ENCODE measurements around the gene SLIT1.

SLIT1 gene

GRCh38 chr10:97019213-97019844 lies 166.4 kb downstream of the SLIT1 start:
- H3K9me3 ChIP-seq (ENCODE audit: low read length), result no peaks in the 10 kb centered on the region
- no peak overlapping the region for H3K4me2 ChIP-seq (ENCODE audit: low read length)
- no peaks in the 10 kb centered on the region for H3K79me2 ChIP-seq (ENCODE audit: insufficient read depth, low read length)
- no peak for TF ChIP-seq CTCF (IDR thresholded peaks at IDR 0.05; ENCODE audit: low read length)
- no peak for TF ChIP-seq EZH2 (IDR thresholded peaks at IDR 0.05; ENCODE audit: borderline replicate concordance, low read length)
- H3K9ac ChIP-seq (ENCODE audit: low read length), result no peak overlapping the region
- no peak overlapping the region for H3K4me3 ChIP-seq (ENCODE audit: low read depth, low read length, poor library complexity, severe bottlenecking)
- H3K27ac ChIP-seq (ENCODE audit: low read depth, low read length, poor library complexity, severe bottlenecking), result no peak overlapping the region
- no peaks in the 10 kb centered on the region for H3K9me2 ChIP-seq (ENCODE audit: low read depth, low read length)
- H3K36me3 ChIP-seq (ENCODE audit: insufficient read depth, low read length), result no peaks in the 10 kb centered on the region
- H4K20me1 ChIP-seq (ENCODE audit: insufficient read depth, low read length), result no peaks in the 10 kb centered on the region
- H3F3A ChIP-seq (ENCODE audit: insufficient read depth, low read length), result no peaks in the 10 kb centered on the region
- peaks cover 30% of the 10 kb centered on the region for H3K4me1 ChIP-seq (ENCODE audit: insufficient read depth, low read length, severe bottlenecking)
- no peak overlapping the region for H2AFZ ChIP-seq (ENCODE audit: low read length)
- H3K27me3 ChIP-seq (ENCODE audit: insufficient read depth, low read length), result no peaks in the 10 kb centered on the region

- H3K9me2 ChIP-seq (ENCODE audit: low read depth, low read length), result no peaks in the 10 kb centered on the region
- no peak overlapping the region for H3K4me3 ChIP-seq (ENCODE audit: low read depth, low read length, poor library complexity, severe bottlenecking)
- H3K79me2 ChIP-seq (ENCODE audit: insufficient read depth, low read length), result no peaks in the 10 kb centered on the region
- no peak overlapping the region for H3K27ac ChIP-seq (ENCODE audit: low read depth, low read length, poor library complexity, severe bottlenecking)
- no peak overlapping the region for H3K4me2 ChIP-seq (ENCODE audit: low read length)
- no peak overlapping the region for H3K9ac ChIP-seq (ENCODE audit: low read length)
- no peaks in the 10 kb centered on the region for H3F3A ChIP-seq (ENCODE audit: insufficient read depth, low read length)
- H3K9me3 ChIP-seq (ENCODE audit: low read length), result no peaks in the 10 kb centered on the region
- H3K27me3 ChIP-seq (ENCODE audit: insufficient read depth, low read length), result no peaks in the 10 kb centered on the region
- H2AFZ ChIP-seq (ENCODE audit: low read length), result no peak overlapping the region
- no peaks in the 10 kb centered on the region for H4K20me1 ChIP-seq (ENCODE audit: insufficient read depth, low read length)
- TF ChIP-seq EZH2 (IDR thresholded peaks at IDR 0.05; ENCODE audit: borderline replicate concordance, low read length) (no peak), CTCF (IDR thresholded peaks at IDR 0.05; ENCODE audit: low read length) (no peak)
- H3K36me3 ChIP-seq (ENCODE audit: insufficient read depth, low read length), result no peaks in the 10 kb centered on the region
- peaks cover 23% of the 10 kb centered on the region for H3K4me1 ChIP-seq (ENCODE audit: insufficient read depth, low read length, severe bottlenecking)
Observed at GRCh38 chr10:97018251-97019212, 167.2 kb downstream of the SLIT1 start.

GRCh38 chr10:97017474-97017903 lies 168.3 kb downstream of the SLIT1 start:
- H3K9me3 ChIP-seq (ENCODE audit: low read length), result no peaks in the 10 kb centered on the region
- H3K9me2 ChIP-seq (ENCODE audit: low read depth, low read length), result no peaks in the 10 kb centered on the region
- H3K27me3 ChIP-seq (ENCODE audit: insufficient read depth, low read length), result no peaks in the 10 kb centered on the region
- H3K36me3 ChIP-seq (ENCODE audit: insufficient read depth, low read length), result no peaks in the 10 kb centered on the region
- H3K9ac ChIP-seq (ENCODE audit: low read length), result no peak overlapping the region
- H3F3A ChIP-seq (ENCODE audit: insufficient read depth, low read length), result no peaks in the 10 kb centered on the region
- no peaks in the 10 kb centered on the region for H4K20me1 ChIP-seq (ENCODE audit: insufficient read depth, low read length)
- no peaks in the 10 kb centered on the region for H3K79me2 ChIP-seq (ENCODE audit: insufficient read depth, low read length)
- H3K27ac ChIP-seq (ENCODE audit: low read depth, low read length, poor library complexity, severe bottlenecking), result no peak overlapping the region
- TF ChIP-seq EZH2 (IDR thresholded peaks at IDR 0.05; ENCODE audit: borderline replicate concordance, low read length), result no peak
- no peak for TF ChIP-seq CTCF (IDR thresholded peaks at IDR 0.05; ENCODE audit: low read length)
- peaks cover 23% of the 10 kb centered on the region for H3K4me1 ChIP-seq (ENCODE audit: insufficient read depth, low read length, severe bottlenecking)
- no peak overlapping the region for H2AFZ ChIP-seq (ENCODE audit: low read length)
- H3K4me2 ChIP-seq (ENCODE audit: low read length), result no peak overlapping the region
- no peak overlapping the region for H3K4me3 ChIP-seq (ENCODE audit: low read depth, low read length, poor library complexity, severe bottlenecking)
